HepG2 (cell line): Measurements from ENCODE around the gene AXIN2. TPM values are rescaled to one million over a fixed set of nuclear protein-coding genes. Genes with fewer than 3 reads are reported as not detected.
A peak's percentile ranks its signal among the peaks of the same experiment; 100 is the strongest.

Source experiments
- ELF1 ChIP-seq: sonication (generic); formaldehyde crosslinking; IDR thresholded peaks from 2 replicates; pipeline ENCODE4 v1.4.0; 2020; ENCODE audit warnings: missing genetic modification reagents
- RBFOX2 ChIP-seq: fragments of 200-400 bp; formaldehyde crosslinking; IDR thresholded peaks from 2 replicates; pipeline ENCODE4 v1.6.1; 2017; ENCODE audit warnings: low read depth, mild to moderate bottlenecking, low read length
- ZBTB8A ChIP-seq: sonication (generic); formaldehyde crosslinking; IDR thresholded peaks from 2 replicates; pipeline ENCODE4 v1.4.0; 2020; ENCODE audit warnings: mild to moderate bottlenecking, low read depth, missing genetic modification reagents, borderline replicate concordance
- ZNF34 ChIP-seq: sonication (generic); formaldehyde crosslinking; IDR thresholded peaks from 2 replicates; pipeline ENCODE4 v1.4.0; 2020; ENCODE audit warnings: mild to moderate bottlenecking, missing genetic modification reagents, borderline replicate concordance
- ZNF501 ChIP-seq: sonication (generic); formaldehyde crosslinking; IDR thresholded peaks from 2 replicates; pipeline ENCODE4 v1.5.1; 2020; ENCODE audit warnings: mild to moderate bottlenecking, moderate library complexity, missing genetic modification reagents
- ZNF816 ChIP-seq: sonication (generic); formaldehyde crosslinking; IDR thresholded peaks from 2 replicates; pipeline ENCODE4 v1.8.0; 2022; ENCODE audit warnings: missing genetic modification reagents, mild to moderate bottlenecking, borderline replicate concordance
- polyA plus RNA-seq, 8 experiments: library from polyadenylated mRNA; depleted of rRNA in 3 of 8; stranded (reverse) in 7 of 8; unstranded in 1 of 8; fragments of >200 nt; fragmentation: Illumina TruSeq in 4 of 8; extraction: Trizol in 4 of 8; gene quantifications; 2 replicates each; pipeline versions ENCODE4 v1.2.1 to v1.2.3, GENCODE V29; 2011 to 2016; ENCODE audit warnings: low read depth in 4 of 8, missing spikeins in 1 of 8, mixed read lengths in 1 of 8; ENCODE audit not compliant: insufficient read depth in 1 of 8
- total RNA-seq, 5 experiments: library from RNA; depleted of rRNA; stranded (reverse); fragments of >200 nt; fragmentation: Illumina TruSeq; extraction: Trizol; gene quantifications; 2 replicates each; pipeline ENCODE4 v1.2.3, GENCODE V29; 2016; ENCODE audit warnings: low read depth in 1 of 5
- TF ChIP-seq, protein P1 (sequence below): sonication (generic); formaldehyde crosslinking; IDR thresholded peaks from 2 replicates; pipeline ENCODE4 v1.8.1; 2023; ENCODE audit warnings: mild to moderate bottlenecking, inconsistent platforms, moderate library complexity, missing genetic modification reagents, borderline replicate concordance
- TF ChIP-seq, protein P2 (sequence below): sonication (generic); formaldehyde crosslinking; IDR thresholded peaks from 2 replicates; pipeline ENCODE4 v1.5.0; 2020; ENCODE audit warnings: missing genetic modification reagents
- TF ChIP-seq, protein P3 (sequence below): sonication (generic); formaldehyde crosslinking; IDR thresholded peaks from 2 replicates; pipeline ENCODE4 v1.5.0; 2020; ENCODE audit warnings: missing genetic modification reagents, mild to moderate bottlenecking, borderline replicate concordance
- TF ChIP-seq, protein P4 (sequence below): sonication (generic); formaldehyde crosslinking; IDR thresholded peaks from 2 replicates; pipeline ENCODE4 v1.5.0; 2020; ENCODE audit warnings: mild to moderate bottlenecking, missing genetic modification reagents

AXIN2 gene
- total and polyA plus RNA-seq, 2 of the 13 experiments (the other 11 are each of a cell fraction or from before 2014, with no cell fraction given), result 58.6 to 63.4 TPM

DNA sequence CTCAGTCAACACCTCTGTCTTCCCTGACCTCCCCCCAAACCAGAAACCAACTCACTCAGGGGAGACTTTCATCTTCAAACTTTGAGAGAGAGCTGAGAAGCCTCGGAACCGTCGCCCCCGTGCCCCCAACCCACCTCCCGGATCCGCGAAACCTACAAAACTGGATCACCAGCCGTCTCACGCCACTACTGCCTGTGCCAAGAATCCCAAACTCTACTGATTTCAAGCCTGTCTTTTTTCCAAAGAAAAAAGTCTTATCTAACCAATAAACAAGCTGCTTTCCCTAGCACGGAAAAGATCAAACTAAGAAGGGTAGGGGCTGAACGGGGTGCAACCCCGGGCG lies 2.0 kb downstream of the AXIN2 start (continued):
- TF ChIP-seq, protein P1, sequence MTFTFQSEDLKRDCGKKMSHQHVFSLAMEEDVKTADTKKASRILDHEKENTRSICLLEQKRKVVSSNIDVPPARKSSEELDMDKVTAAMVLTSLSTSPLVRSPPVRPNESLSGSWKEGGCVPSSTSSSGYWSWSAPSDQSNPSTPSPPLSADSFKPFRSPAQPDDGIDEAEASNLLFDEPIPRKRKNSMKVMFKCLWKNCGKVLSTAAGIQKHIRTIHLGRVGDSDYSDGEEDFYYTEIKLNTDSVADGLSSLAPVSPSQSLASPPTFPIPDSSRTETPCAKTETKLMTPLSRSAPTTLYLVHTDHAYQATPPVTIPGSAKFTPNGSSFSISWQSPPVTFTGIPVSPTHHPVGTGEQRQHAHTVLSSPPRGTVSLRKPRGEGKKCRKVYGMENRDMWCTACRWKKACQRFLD (CRISPR knock-in tag), result 0 out of 2 replicates have a peak, but pooled peaks have one; percentile 23
- TF ChIP-seq ZBTB8A (CRISPR knock-in tag) (no peak), RBFOX2 (no peak), ZNF501 (CRISPR knock-in tag) (peak; percentile 32), ZNF34 (CRISPR knock-in tag) (no peak), ELF1 (CRISPR knock-in tag) (no peak), ZNF816 (peak; percentile 79; the same call in 1 of the 2 replicates)
- TF ChIP-seq, protein P2, sequence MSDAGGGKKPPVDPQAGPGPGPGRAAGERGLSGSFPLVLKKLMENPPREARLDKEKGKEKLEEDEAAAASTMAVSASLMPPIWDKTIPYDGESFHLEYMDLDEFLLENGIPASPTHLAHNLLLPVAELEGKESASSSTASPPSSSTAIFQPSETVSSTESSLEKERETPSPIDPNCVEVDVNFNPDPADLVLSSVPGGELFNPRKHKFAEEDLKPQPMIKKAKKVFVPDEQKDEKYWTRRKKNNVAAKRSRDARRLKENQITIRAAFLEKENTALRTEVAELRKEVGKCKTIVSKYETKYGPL (CRISPR knock-in tag), result no peak
- TF ChIP-seq, protein P3, sequence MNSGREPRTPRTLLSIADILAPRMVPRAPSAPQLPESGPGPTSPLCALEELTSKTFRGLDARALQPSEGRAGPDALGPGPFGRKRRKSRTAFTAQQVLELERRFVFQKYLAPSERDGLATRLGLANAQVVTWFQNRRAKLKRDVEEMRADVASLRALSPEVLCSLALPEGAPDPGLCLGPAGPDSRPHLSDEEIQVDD (CRISPR knock-in tag), result 0 out of 2 replicates have a peak, but pooled peaks have one; percentile 0
- TF ChIP-seq, protein P4, sequence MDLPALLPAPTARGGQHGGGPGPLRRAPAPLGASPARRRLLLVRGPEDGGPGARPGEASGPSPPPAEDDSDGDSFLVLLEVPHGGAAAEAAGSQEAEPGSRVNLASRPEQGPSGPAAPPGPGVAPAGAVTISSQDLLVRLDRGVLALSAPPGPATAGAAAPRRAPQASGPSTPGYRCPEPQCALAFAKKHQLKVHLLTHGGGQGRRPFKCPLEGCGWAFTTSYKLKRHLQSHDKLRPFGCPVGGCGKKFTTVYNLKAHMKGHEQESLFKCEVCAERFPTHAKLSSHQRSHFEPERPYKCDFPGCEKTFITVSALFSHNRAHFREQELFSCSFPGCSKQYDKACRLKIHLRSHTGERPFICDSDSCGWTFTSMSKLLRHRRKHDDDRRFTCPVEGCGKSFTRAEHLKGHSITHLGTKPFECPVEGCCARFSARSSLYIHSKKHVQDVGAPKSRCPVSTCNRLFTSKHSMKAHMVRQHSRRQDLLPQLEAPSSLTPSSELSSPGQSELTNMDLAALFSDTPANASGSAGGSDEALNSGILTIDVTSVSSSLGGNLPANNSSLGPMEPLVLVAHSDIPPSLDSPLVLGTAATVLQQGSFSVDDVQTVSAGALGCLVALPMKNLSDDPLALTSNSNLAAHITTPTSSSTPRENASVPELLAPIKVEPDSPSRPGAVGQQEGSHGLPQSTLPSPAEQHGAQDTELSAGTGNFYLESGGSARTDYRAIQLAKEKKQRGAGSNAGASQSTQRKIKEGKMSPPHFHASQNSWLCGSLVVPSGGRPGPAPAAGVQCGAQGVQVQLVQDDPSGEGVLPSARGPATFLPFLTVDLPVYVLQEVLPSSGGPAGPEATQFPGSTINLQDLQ (CRISPR knock-in tag), result 0 out of 2 replicates have a peak, but pooled peaks have one; percentile 2
